Uterus (tissue), 2 donors: ENCODE data around the gene SHOC2.

Source experiments
- POLR2A ChIP-seq, 2 donors: fragments of 450-650 bp; IDR thresholded peaks; one replicate each; pipeline ENCODE4 v1.6.1; 2016; ENCODE audit warnings: antibody characterized with exemption in 2 of 2, mild to moderate bottlenecking in 1 of 2, moderate library complexity in 1 of 2
- TF ChIP-seq, protein P1 (sequence below), 4 experiments: fragments of 200-600 bp in 2 of 4; fragments of 450-650 bp in 2 of 4; sonication (generic) in 2 of 4; IDR thresholded peaks; one replicate each; pipeline ENCODE4 v1.5.1; 2016 to 2019; ENCODE audit warnings: antibody characterized with exemption in 4 of 4, mild to moderate bottlenecking in 2 of 4, moderate library complexity in 1 of 4

DNA sequence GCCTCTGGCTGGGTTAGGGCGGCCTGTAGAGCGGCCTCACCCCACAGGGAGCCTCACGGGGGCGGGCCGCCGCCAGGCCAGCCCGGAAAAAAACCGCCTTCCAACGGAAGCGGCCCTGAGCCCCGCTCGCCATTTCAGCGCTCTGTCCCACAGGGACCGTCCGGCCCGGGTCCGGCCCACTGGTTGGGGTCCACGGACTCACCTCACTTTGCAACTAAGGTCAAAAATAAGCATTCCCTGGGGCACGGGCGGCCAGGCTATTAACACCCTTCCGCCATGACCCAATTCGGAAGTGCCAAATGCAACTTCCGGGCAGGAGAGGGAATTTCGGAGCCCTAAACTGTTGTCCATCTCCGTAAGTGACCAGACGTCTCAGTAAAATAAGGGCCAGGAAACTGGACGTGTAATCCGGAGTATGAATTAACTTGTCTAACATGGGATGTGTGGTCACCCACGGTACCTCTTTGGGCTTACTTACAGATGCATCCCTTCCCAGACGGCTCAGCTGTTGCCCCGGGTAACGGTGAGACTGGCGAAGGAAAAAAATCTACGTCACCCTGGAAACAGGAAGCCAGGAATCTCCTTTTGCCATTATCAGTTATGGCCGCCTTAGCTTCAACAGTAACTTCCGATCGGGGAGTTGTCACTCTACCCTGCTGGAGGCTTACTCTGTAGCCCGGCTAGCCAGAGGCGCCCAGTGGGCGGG is 608 bp upstream of the SHOC2 start, which contains the start of gene BBIP1:
- TF ChIP-seq, protein P1, sequence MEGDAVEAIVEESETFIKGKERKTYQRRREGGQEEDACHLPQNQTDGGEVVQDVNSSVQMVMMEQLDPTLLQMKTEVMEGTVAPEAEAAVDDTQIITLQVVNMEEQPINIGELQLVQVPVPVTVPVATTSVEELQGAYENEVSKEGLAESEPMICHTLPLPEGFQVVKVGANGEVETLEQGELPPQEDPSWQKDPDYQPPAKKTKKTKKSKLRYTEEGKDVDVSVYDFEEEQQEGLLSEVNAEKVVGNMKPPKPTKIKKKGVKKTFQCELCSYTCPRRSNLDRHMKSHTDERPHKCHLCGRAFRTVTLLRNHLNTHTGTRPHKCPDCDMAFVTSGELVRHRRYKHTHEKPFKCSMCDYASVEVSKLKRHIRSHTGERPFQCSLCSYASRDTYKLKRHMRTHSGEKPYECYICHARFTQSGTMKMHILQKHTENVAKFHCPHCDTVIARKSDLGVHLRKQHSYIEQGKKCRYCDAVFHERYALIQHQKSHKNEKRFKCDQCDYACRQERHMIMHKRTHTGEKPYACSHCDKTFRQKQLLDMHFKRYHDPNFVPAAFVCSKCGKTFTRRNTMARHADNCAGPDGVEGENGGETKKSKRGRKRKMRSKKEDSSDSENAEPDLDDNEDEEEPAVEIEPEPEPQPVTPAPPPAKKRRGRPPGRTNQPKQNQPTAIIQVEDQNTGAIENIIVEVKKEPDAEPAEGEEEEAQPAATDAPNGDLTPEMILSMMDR (IDR thresholded peaks at IDR 0.05): peak in 1 of 4 experiments; percentile 20
- TF ChIP-seq POLR2A (IDR thresholded peaks at IDR 0.05): peak; percentile 12 to 63
